Cardiac muscle cell (in vitro differentiated cells and primary cell): ENCODE results near the gene GRHL3. TPM values are rescaled to one million over a fixed set of nuclear protein-coding genes. Genes with fewer than 3 reads are reported as not detected.

Experiments used
- DNase-seq, 2 donors: peaks; one replicate each; pipeline versions ENCODE4 v3.0.0 to v3.0.0-alpha.2; 2010 to 2017; ENCODE audit warnings: low read depth in 1 of 2, low spot score in 1 of 2
- H3K27ac ChIP-seq: fragments of 200-600 bp; sonication (generic); 2 replicates; pipeline ENCODE4 v1.5.1; 2016
- H3K27me3 ChIP-seq: fragments of 200-600 bp; sonication (generic); 2 replicates; pipeline ENCODE4 v1.6.0; 2016; ENCODE audit warnings: control low read depth
- H3K36me3 ChIP-seq: fragments of 200-600 bp; sonication (generic); 2 replicates; pipeline ENCODE4 v1.5.1; 2016; ENCODE audit warnings: control low read depth
- H3K4me1 ChIP-seq: fragments of 200-600 bp; sonication (generic); 2 replicates; pipeline ENCODE4 v1.8.1; 2017; ENCODE audit warnings: low read depth, mild to moderate bottlenecking, mixed run types
- H3K4me3 ChIP-seq: fragments of 200-600 bp; sonication (generic); 2 replicates; pipeline ENCODE4 v1.5.1; 2016; ENCODE audit warnings: mild to moderate bottlenecking
- H3K9me3 ChIP-seq: fragments of 200-600 bp; sonication (generic); 2 replicates; pipeline ENCODE4 v1.5.1; 2017; ENCODE audit warnings: low read depth, mild to moderate bottlenecking, control low read depth
- polyA plus RNA-seq: library from polyadenylated mRNA; unstranded; fragments of >200 nt; fragmentation: Nextera tagmentation; extraction: Ambion mirVana; gene quantifications from 2 replicates; pipeline ENCODE4 v1.2.1, GENCODE V29; 2016
- total RNA-seq: library from RNA; depleted of rRNA; stranded (reverse); fragments of >200 nt; gene quantifications from 2 replicates; pipeline ENCODE4 v1.2.3, GENCODE V29; 2016
- TF ChIP-seq, protein P1 (sequence below): IDR thresholded peaks from 2 replicates; pipeline ENCODE4 v1.5.1; 2012; ENCODE audit warnings: low read depth, mild to moderate bottlenecking, low read length

The GRHL3 gene
- total and polyA plus RNA-seq, 2 experiments from 2014 or later = 0.54 TPM; not detected in 1

GRCh38 chr1:24386931-24387330 lies 67.8 kb downstream of the GRHL3 start:
- no peak overlapping the region for H3K4me3 ChIP-seq

GRCh38 chr1:24387636-24388175 lies 68.5 kb downstream of the GRHL3 start:
- TF ChIP-seq, protein P1, sequence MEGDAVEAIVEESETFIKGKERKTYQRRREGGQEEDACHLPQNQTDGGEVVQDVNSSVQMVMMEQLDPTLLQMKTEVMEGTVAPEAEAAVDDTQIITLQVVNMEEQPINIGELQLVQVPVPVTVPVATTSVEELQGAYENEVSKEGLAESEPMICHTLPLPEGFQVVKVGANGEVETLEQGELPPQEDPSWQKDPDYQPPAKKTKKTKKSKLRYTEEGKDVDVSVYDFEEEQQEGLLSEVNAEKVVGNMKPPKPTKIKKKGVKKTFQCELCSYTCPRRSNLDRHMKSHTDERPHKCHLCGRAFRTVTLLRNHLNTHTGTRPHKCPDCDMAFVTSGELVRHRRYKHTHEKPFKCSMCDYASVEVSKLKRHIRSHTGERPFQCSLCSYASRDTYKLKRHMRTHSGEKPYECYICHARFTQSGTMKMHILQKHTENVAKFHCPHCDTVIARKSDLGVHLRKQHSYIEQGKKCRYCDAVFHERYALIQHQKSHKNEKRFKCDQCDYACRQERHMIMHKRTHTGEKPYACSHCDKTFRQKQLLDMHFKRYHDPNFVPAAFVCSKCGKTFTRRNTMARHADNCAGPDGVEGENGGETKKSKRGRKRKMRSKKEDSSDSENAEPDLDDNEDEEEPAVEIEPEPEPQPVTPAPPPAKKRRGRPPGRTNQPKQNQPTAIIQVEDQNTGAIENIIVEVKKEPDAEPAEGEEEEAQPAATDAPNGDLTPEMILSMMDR = no peak
- no peak overlapping the region for H3K27ac ChIP-seq
- H3K36me3 ChIP-seq = no peaks in the 10 kb centered on the region
- H3K27me3 ChIP-seq = no peaks in the 10 kb centered on the region
- H3K4me3 ChIP-seq = no peak overlapping the region
- DNase-seq = no peak
- H3K4me1 ChIP-seq = peaks cover 4% of the 10 kb centered on the region
- no peaks in the 10 kb centered on the region for H3K9me3 ChIP-seq

More at GRCh38 chr1:24386931-24387330, 67.8 kb downstream of the GRHL3 start:
- H3K36me3 ChIP-seq = no peaks in the 10 kb centered on the region
- H3K27me3 ChIP-seq = no peaks in the 10 kb centered on the region
- no peaks in the 10 kb centered on the region for H3K9me3 ChIP-seq
- H3K27ac ChIP-seq = no peak overlapping the region
- DNase-seq = no peak
- TF ChIP-seq, protein P1 = no peak
- peaks cover 4% of the 10 kb centered on the region for H3K4me1 ChIP-seq

DNA sequence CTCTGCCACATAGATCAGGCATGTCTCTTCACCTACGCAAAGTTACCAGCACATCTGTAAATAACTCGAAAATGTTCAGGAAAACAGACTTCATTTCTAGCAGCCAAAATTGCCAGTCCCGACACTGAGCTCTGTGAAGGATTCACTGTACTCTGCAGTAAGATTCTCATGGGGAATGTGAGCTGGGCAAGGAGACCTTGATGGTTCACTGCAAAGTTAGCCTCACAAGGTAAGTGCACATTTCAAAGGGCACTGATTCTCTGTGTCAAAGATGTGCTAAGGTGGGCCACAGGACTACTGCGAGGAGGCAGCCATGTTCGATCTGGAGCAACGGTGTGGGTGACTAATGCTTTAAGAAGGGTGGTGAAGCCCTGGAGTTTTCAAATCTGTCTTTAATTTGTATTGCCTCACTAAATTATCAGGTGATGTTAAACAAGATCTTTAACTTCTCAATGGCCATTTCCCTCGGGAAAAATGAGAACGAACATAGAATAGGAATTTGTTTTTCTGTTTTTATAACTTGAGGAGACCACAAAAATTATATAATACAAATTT lies 69.3 kb downstream of the GRHL3 start:
- Histone ChIP-seq H3K4me3 (no peak overlapping the region), H3K36me3 (no peaks in the 10 kb centered on the region), H3K27me3 (no peaks in the 10 kb centered on the region), H3K27ac (no peak overlapping the region), H3K9me3 (no peaks in the 10 kb centered on the region), H3K4me1 (peaks cover 4% of the 10 kb centered on the region)
- DNase-seq = no peak
- TF ChIP-seq, protein P1 = no peak

DNA sequence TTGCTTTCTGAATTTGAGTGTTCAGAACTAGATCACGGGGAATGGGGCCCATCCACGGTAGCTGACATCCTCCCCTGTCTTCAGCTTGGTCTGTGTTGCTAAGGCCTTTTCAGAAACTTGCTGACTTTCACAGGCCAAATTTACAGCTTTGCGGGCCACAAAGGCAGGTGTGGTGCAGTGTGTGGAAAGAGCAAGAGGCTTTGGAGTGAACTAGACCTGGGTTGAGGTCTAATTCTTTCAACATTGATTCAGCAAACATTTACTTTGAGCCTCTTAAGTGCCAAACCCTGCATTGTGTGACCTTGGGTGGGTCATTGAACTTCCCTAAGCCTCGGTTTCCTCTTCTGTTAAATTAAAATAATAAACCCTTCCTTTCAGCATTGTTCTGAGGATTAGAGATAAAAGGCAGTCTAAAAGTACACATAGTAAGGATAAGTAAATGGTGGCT lies 70.1 kb downstream of the GRHL3 start:
- Histone ChIP-seq H3K9me3 (no peaks in the 10 kb centered on the region), H3K27ac (no peak overlapping the region), H3K4me1 (peaks cover 1% of the 10 kb centered on the region), H3K4me3 (no peak overlapping the region), H3K27me3 (no peaks in the 10 kb centered on the region), H3K36me3 (no peaks in the 10 kb centered on the region)
- TF ChIP-seq, protein P1 = no peak
- no peak for DNase-seq

DNA sequence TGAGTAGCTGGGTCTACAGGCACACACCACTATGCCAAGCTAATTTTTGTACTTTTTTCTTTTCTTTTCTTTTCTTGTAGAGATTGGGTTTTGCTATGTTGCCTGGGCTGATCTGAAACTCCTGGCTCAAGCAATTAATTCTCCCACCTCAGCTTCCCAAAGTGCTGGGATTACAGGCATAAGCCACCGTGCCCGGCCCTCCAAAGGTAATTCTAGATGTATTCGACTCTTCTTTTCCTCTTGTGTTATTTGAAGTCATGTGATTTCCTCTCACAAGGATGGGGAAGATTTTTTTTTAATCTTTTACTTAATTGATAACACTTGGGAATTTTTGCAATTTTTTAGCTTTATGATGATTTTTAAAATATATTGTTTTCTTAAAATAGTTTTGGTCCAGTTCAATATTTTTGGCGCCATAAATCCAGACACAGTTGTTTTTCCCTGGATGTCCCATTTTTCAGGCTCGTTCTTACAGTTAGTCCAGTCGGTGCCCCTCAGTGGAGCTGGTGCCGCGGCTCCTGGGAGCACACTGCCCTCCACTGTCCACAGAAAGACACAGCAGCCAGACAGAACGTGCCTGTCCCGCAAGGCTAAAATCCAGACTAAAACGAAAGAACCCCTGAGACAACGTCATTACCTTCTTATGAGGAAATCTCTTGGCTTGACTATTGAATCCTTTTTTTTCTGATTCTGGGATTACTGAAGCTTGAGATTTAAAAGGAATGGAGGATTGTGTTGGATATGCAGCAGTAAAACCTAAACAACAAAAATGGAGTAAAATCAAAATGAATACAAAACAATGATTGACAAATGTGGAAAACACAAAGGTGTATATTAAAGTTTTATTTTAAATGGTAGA lies 72.0 kb downstream of the GRHL3 start:
- peak; percentile 83 to 93 for DNase-seq
- TF ChIP-seq, protein P1 = peak; percentile 95
- Histone ChIP-seq H3K4me1 (no peaks in the 10 kb centered on the region), H3K27me3 (no peaks in the 10 kb centered on the region), H3K4me3 (no peak overlapping the region), H3K36me3 (no peaks in the 10 kb centered on the region), H3K9me3 (no peaks in the 10 kb centered on the region), H3K27ac (no peak overlapping the region)
